Globus pallidus (tissue), 1 donor: ENCODE data around the gene EXOC6.

ENCODE experiments used
- DNase-seq: peaks from one replicate; pipeline ENCODE4 v3.0.0-alpha.2; 2015; ENCODE audit warnings: low spot score

Gene EXOC6

DNA sequence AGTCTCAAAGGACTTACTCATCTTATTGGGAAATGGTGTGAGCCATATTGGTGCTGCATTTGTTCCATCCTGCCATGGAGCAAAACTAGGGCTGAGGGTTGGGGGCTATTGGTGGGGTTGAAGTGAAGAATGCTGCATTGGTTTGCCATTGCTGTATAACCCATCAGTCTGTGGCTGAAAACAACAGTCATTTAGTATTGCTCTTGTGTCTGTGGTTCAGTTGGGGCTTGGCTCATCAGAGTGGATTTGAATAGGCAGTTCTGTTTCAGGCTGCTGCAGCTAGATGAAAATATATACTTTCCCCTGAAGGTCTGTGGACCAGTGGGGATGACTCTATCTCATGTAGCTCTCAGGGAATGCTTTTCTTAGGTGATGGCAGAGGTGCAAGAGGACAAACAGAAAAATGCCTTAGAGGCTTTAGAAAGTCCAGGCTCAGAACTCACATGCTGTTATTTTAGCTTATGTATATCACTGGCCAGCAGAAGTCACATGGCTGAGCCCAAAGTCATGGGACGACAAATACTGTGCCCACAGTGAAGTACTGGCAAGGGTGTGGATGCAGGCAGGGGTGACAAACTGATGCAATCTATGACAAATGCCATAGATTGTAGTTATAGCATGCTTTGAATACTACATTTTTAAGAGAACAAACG lies 15.2 kb upstream of the EXOC6 start:
- DNase-seq = no peak

DNA sequence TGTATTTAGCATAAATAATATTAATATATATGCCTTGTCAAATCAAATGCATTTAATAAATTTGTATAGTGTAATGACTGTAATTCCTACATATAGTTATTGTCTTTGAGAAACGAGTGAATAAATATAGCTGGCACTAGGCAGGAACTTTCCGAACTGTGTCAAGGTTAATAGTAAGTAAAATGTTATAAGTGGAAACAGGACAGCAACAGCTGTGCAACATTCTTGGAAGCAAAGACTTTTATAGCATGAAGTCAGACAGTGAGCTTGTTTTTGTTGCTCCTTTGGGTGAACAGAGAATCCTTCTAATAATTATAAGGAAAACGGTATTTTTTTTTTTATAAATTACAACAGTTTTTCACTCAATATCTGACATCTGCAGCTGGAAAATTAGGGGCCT lies 14.0 kb upstream of the EXOC6 start:
- DNase-seq = no peak

DNA sequence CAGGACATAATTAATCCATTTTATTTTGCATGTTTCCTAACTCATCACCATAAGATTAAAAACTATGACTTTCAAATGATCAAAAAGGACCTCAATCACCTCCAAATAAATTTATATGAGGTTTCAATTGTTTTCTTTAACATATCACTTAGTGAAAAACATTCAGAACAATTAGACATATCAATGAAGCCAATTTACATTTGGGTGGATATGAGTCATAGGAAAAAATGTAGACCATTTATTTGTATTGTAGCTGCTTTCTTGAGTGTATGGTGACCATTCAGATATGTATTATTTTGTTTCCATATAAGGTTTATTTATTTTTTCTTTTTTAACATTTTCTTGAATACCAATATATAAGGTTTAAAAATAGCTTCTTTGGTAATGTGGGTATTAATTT lies 13.3 kb upstream of the EXOC6 start:
- DNase-seq = no peak

DNA sequence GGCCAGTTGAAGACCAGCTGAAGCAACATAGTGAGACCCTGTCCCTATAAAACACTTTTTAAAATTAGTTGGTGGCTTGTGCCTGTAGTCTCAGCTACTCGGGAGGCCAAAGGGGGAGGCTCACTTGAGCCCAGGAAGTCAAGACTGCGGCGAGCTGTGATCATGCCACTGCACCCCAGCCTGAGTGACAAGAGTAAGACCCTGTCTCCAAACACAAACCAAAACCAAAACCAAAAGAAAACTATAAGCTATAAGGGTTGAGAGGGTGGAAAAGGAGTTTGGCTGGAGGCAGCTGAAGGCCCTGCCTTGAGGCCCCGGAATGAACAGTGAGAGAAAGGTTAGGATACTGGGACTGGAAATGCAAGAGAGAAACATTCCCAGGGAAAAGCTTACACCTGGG lies 10.9 kb upstream of the EXOC6 start:
- no peak for DNase-seq

DNA sequence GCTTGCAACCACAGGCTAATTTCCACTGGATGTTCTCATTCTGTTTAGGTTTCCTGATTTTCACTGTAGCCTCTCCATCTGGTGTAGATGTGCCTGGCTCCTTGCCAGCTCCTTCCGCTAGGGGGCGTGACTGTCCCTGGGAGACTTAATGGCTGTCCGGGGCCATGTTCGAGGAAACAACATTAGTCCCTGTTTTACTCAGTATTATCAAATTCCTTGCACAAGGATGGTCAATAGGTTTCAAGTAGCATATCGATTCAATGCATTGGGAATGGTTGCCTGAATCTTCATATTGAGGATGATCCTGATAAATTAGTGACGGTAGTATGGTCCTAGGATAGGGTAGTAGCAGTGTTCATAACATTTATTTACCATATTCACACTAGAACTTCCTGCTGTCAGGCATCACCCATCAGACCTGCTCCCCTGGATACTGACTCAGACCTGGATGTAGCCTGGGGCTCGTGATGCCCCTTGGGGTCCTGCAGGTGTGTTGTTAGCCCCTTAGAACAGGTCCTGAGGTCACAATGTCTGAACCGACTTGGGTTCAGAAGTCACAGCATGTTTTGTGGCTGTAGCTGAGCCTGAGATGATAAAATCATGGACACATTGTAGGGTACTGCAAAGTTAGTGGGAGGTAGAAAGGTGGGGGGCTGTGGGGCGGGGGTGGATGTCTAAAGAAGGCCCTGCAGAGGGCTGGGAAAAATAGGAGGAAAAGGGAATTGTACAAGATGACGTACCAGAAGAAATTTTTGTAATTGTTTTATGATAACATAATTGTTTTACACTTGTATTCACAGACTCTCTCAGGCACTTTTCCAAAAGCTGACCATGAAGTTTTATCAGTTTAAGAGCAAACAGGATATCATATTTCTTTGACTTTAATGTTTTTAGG lies 8.9 kb upstream of the EXOC6 start:
- no peak for DNase-seq

DNA sequence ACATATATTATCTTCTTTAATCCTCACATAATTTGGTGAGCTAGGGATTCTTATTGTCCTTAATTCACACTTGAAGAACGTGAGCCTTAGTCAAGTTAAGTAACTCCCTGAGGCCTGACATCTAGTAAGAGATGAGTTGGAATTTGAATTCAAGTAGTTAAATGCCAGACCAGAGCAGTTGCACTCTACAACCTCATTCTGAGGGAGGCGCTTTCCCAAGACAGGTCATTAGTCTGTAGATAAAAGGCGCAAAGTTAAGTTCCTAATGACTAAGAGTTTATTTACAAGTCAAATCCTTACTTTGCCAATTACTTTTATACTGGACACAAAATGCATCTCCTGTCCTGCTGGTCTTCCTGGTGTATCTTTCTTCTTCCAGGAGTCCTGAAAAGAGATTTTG lies 3.6 kb upstream of the EXOC6 start:
- DNase-seq = no peak

DNA sequence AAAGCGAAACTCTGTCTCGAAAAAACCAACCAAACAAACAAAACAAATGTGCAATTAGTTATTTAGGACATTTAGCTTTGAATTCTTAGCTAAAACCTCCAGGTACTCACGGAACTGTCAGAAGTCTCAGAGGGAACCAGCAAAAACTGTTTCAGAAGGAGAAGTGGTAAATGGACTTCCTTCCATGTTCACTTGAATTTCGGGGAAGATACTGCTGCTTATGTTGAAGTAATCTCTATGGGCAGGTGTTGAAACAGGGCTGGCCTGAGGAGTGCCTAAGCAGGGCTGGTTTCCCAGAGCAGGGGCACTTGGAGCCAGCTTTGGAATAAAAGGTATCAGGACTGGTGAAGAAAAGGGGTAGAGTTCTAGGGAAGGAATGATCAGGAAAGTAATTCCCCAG lies 2.4 kb upstream of the EXOC6 start:
- no peak for DNase-seq

DNA sequence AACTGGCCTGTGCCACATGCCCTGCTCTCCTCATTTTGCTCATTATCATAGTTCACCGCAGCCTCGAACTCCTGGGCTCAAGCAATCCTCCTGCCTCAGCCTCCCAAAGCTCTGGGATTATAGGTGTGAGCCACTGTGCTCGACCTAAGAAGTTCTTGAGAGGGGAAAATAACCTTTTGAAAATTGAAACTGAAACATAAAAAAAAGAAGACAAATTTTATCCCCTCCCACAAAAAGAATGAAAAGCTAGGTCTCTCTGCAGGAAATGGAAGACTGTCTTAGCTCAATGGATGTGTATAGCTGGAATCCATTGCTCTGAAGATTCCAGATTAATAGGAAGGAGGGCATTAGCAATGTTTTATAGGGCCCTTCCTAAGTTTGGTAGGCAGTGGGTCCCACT lies 2.0 kb upstream of the EXOC6 start:
- no peak for DNase-seq

DNA sequence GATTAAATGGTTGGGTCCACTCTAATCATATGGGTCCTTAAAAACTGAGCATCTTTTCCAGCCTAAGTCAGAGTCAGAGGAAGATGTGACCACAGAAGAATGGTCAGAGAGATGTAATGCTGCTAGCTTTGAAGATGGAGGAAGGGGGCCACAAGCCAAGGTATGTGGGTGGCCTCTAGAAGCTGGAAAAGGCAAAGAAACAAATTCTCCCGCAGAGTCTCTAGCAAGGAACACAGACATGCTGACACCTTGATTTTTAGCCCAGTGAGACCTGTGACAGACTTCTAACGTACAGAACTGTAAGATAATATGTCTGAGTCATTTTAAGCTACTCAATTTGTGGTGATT lies 1.5 kb upstream of the EXOC6 start:
- no peak for DNase-seq

DNA sequence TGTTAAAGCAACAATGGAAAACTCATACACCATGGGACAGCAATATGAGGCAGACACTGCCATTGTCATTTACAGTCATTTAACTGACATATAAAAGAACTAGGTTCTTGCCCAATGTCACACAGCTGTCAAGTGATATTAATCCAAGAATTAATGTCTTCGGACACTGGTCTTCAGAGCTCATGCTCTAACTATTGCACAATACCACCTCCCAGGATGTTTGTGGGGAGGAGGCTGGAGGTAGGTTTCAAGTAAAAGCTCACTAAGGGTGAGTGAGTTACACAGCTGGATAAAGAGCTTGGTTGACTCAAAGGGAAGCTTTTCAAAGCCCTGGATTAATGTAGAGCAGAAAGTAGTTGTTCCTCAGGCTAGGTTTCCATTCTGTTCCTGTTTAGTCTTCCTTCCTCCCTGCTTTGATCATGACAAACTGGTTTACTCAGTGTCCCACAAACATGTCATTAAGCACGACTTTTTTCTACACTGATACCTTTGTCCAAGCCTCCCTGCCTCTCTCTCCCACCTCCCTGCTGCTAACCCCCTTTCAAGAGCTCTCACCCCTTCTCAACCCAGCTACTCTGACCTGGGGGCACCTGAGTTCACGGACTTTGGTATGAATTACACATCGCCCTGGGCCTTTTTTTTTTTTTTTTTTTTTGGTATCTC lies 987 bp upstream of the EXOC6 start:
- DNase-seq = no peak

DNA sequence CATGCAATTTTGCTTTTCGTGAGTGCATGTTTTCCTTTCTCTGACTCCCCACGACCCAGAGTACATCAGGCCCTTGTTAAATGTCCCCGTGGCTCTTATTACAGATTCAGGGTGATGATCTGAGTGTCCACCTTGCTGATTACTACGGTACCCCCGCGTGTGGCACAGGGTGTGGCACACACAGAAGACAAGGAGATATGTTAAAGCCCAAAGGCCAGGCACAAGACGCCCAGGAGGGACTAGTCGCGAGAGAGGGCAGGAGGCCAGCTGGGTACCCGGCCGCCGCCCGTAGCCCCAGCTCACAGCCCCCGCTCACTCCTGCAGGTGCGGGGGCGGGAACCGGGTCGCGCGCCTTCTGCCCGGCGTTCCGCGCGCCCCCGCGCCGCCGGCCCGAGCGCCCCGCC lies 281 bp upstream of the EXOC6 start:
- no peak for DNase-seq

DNA sequence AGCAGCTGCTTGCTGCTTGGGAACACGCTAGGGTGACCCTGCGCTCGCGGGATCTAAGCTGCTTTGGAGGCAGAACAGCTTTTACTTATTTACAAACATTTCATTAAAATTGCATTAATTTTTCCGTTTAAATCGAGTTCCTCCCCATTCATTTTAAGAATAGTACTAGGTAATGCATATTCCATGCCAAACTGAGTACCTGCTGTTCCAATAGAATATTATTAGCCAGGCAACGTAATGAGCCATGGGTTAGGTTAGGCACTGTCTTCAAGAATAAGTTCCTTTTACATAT lies 860 bp downstream of the EXOC6 start:
- DNase-seq = no peak

DNA sequence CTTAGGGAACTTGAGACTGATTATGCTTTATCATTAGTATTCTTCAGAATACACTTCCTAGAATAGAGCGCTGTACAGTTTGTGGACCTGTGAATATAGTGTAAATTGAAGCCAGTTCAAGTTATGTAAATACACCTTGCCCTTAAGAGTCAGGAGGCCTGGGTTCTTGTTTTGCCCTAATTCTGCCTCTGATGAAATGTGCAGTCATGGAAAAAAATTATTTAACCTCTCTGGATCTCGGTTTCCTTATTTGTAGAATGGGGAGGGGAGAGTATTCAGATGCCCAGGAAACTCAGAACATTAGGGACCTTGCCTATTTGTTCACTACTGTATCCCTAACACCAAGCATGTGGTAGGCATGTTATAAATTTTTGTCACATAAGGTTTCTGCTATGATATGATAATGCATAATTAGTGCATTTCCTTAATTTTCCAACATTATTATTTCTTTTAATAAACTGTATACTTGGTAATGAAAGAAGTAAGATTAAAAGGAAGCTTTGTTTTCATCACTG lies 1.3 kb downstream of the EXOC6 start:
- DNase-seq = no peak

DNA sequence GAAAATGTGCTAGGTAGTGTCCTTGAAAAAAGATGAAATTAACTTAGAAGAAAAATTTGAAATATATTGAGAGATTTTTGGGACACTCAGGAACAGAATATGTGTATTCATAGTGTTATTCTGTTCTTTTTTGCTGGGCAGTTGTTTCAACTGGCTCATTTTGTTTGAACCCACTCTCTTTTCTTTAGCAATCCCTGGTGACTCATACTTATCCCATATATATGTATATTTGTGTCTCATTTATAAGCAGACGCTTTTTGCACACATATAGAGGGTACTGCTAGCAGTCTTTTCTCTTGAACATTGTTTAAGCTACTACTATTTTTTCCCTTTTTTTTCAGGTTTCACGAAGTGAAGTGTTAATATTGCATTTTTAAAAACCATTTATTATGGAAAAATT lies 1.9 kb downstream of the EXOC6 start:
- no peak for DNase-seq

DNA sequence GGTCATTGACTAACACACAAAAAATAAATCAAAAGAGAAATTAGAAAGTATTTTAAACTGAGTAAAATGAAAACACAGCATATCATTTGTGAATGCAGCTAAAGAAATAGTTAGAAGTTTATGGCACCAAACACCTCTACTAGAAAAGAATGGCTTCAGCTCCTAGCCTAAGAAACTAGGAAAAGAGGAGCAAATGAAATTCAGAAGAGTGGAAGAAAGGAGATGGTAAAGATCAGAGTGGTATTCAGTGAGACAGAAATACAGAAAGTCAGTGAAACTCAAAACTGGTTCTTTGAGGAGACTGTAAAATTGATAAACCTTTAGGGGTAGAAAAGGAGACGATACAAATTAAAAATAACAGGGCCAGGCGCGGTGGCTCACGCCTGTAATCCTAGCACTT lies 2.7 kb downstream of the EXOC6 start:
- no peak for DNase-seq

DNA sequence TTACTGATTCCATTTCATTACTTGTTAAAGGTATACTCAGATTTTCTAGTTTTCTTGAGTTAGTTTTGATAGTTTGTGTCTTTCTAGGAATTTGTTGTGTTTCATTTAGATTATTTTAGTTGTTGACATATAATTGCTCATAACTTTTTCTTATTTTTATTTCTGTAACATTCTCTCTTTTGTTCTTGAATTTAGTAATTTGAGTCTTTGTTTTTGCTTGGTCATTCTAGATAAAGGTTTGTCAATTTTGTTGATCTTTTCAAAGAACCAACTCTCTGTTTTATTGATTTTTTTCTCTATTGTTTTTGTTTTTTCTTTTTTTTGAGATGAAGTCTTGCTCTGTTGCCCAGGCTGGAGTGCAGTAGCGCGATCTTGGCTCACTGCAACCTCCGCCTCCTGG lies 7.2 kb downstream of the EXOC6 start:
- DNase-seq = no peak

DNA sequence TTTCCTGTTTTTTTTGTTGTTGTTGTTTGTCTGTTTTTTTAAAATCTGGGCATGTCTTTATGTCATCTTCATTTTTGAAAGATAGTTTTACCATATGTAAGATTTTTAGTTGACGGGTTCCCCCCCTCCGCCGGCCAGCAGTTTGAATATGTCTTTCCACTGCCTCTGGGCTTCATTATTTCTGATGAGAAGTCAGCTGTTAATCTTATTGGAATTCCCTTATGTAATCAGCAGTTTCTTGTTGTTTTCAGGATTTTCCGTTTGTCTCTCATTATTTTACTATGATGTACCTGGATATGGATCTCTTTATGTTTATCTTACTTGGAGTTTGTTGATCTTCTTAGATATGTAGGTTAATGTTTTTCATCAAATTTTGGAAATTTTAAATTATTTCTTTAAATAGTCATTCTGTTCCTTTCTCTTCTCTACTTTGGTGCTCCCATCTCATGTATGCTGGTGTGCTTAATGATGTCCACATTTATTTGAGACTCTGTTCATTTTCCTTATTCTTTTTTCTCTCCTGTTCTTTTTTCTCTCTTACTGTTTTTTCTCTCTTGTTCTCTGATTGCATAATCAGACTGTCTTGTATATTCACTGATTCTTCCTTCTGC lies 9.7 kb downstream of the EXOC6 start:
- no peak for DNase-seq

DNA sequence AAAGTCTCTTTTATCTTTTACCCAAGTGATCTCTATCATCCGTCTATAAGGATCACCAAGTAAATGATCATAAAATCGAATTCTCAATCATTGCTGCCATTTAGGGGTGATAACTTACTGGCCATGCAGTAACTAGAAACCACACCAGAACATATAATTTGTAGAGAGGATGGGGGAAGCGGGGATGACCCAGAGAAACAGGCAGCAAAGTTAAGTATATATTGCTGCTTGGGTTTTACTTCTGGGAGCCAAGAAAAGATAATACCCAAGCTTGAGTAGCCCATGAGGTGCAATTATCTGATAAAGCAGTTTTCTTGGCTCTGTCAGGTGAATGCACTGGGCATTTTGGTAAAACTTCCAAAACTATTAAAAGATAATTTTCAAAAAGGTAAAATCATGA lies 18.9 kb downstream of the EXOC6 start:
- DNase-seq = no peak

DNA sequence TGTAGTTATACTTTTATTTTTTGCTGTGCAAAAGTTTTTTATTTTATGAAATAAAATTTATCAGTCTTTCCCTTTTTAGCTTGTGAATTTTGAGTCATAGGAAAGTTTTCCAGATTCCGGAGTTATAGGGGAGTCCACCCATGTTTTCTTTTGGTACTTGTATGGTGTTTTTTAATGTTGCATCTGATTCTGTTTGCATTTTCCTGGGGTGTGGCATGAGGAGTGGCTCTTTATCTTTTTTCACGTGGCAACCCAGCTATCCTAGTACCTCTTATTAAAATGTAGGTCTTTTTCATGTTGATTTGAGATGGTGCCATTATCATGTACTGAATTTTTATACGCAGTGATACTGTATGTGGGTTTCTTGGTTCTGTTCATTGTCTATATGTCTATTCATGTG lies 19.7 kb downstream of the EXOC6 start:
- DNase-seq = no peak

DNA sequence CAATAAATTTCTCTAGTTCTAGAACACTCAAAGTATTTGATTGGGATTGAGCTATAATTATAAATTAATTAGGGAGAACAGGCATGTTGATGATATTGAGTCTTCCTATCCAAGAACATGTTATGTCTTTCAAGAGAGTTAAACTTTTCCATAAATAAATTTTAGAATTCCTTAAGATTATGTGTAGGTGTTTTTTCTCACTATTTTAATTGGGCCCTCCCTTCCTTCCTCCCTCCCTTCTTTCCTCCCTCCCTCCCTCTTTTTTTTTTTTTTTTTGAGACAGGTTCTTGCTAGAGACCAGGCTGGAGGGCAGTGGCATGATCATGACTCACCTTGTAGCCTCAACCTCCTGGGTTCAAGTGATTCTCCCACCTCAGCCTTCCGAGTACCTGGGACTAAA lies 20.2 kb downstream of the EXOC6 start:
- DNase-seq = no peak

DNA sequence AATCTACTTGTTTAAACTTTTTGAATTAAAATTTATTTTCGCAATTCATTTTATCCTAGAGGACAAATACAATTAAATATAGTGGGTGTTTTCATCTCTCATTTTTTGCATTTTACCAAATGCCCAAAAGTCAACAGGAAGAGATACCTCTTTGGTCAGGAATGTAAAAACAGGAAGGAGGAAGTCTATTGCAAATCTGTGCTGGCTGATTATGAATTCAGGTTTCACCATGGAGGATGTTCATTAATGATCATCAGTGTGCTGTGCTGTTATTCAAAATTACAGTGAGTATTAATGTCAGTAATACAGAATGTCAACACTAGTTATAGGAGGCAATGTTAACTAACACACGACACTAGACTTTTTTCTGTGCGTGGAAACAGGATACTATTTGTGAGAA lies 24.7 kb downstream of the EXOC6 start:
- no peak for DNase-seq

DNA sequence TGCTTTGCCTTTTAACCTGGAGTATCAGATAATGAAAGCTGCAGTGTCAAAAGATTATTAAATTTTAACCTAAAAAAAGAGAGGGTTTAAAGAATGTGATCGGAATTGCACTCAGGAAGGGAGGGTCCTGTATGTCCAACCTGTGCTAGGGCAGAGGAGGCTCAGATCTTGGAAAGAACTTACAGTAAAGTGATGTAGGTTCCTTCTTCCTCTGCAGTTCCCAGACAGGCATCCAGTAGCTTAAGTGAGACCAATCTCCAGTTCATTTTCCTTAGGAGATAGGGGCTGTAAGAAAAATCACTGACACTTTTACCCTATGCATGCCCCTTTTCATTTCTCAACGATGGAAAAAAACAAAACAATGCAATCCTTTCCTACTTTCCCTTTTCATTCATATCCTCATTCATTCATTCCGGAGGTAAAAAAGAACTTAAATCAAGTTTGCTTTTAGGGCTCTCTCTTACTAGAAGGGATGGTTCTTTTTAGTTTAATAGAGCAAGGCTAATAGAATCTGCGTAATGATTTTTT lies 28.3 kb downstream of the EXOC6 start:
- no peak for DNase-seq
